ENCODE measurements around the gene NOMO2. TPM values are rescaled to one million over a fixed set of nuclear protein-coding genes. Genes with fewer than 3 reads are reported as not detected.
"Not testable (repeated sequence)": the region's sequence is repeated elsewhere in the genome, so short reads cannot be mapped to it uniquely, and the experiment has no call there.

The NOMO2 gene
- total and polyA plus RNA-seq, 10 of the 15 experiments (the other 5 are each of a cell fraction or from before 2014, with no cell fraction given), result 30.2 to 110 (median 73.2) TPM

GRCh38 chr16:18526547-18526946 is 35.4 kb downstream of the NOMO2 start:
- H3K27ac ChIP-seq (ENCODE audit: control insufficient read depth, insufficient read depth); H3K9me3 ChIP-seq (replicated peaks; ENCODE audit: control insufficient read depth, insufficient read depth, low read length); FAIRE-seq; H3K27me3 ChIP-seq (replicated peaks in 1 of 2; ENCODE audit: control insufficient read depth in 2 of 2, insufficient read depth in 2 of 2, low read length in 1 of 2); RAD21 ChIA-PET (ENCODE audit: unreplicated experiment); BruUV-seq (replicated peaks); H4K20me1 ChIP-seq (ENCODE audit: control insufficient read depth, insufficient read depth); H3K4me2 ChIP-seq (ENCODE audit: control insufficient read depth, insufficient read depth); POLR2A ChIA-PET; H2AFZ ChIP-seq (ENCODE audit: control insufficient read depth, low read depth, low read length); H3K4me1 ChIP-seq (ENCODE audit: control insufficient read depth, insufficient read depth, low read length); in situ Hi-C loops (cut with MboI); ATAC-seq; intact Hi-C loops (cut with micrococcal nuclease; ENCODE audit: unreplicated experiment); H3K9ac ChIP-seq (ENCODE audit: control insufficient read depth, insufficient read depth, low read length); DNase-seq (ENCODE audit: low read depth, low spot score); CTCF ChIA-PET; H3K4me3 ChIP-seq; H3K79me2 ChIP-seq (ENCODE audit: control insufficient read depth, insufficient read depth, low read length); SMC1A ChIA-PET (ENCODE audit: uncharacterized antibody, unreplicated experiment); H3K36me3 ChIP-seq (ENCODE audit: control insufficient read depth in 2 of 2, insufficient read depth in 2 of 2, low read length in 1 of 2): not testable (repeated sequence)
- WGBS (ENCODE audit: insufficient coverage, insufficient replicate concordance, low lambda C conversion rate, missing lambda C conversion rate), result 99% methylated on average over 2 of the region's 4 CpGs

- intact Hi-C loops (cut with micrococcal nuclease; ENCODE audit: unreplicated experiment); H4K20me1 ChIP-seq (ENCODE audit: control insufficient read depth, insufficient read depth); SMC1A ChIA-PET (ENCODE audit: uncharacterized antibody, unreplicated experiment); ATAC-seq; H3K9ac ChIP-seq (ENCODE audit: control insufficient read depth, insufficient read depth, low read length); DNase-seq (ENCODE audit: low read depth, low spot score); H3K36me3 ChIP-seq (ENCODE audit: control insufficient read depth in 2 of 2, insufficient read depth in 2 of 2, low read length in 1 of 2); H3K4me2 ChIP-seq (ENCODE audit: control insufficient read depth, insufficient read depth); in situ Hi-C loops (cut with MboI); RAD21 ChIA-PET (ENCODE audit: unreplicated experiment); FAIRE-seq; CTCF ChIA-PET; H3K79me2 ChIP-seq (ENCODE audit: control insufficient read depth, insufficient read depth, low read length); H3K27me3 ChIP-seq (replicated peaks in 1 of 2; ENCODE audit: control insufficient read depth in 2 of 2, insufficient read depth in 2 of 2, low read length in 1 of 2); H2AFZ ChIP-seq (ENCODE audit: control insufficient read depth, low read depth, low read length); H3K9me3 ChIP-seq (replicated peaks; ENCODE audit: control insufficient read depth, insufficient read depth, low read length); H3K4me1 ChIP-seq (ENCODE audit: control insufficient read depth, insufficient read depth, low read length); BruUV-seq (replicated peaks); H3K4me3 ChIP-seq; POLR2A ChIA-PET; H3K27ac ChIP-seq (ENCODE audit: control insufficient read depth, insufficient read depth): not testable (repeated sequence)
- 100% methylated on average over 8 of the region's 8 CpGs for WGBS (ENCODE audit: insufficient coverage, insufficient replicate concordance, low lambda C conversion rate, missing lambda C conversion rate)
Measured at GRCh38 chr16:18525882-18526482, 35.9 kb downstream of the NOMO2 start.

- H3K9ac ChIP-seq (ENCODE audit: control insufficient read depth, insufficient read depth, low read length); CTCF ChIA-PET; BruUV-seq (replicated peaks); SMC1A ChIA-PET (ENCODE audit: uncharacterized antibody, unreplicated experiment); H3K4me1 ChIP-seq (ENCODE audit: control insufficient read depth, insufficient read depth, low read length); H2AFZ ChIP-seq (ENCODE audit: control insufficient read depth, low read depth, low read length); POLR2A ChIA-PET; RAD21 ChIA-PET (ENCODE audit: unreplicated experiment); H3K27me3 ChIP-seq (replicated peaks in 1 of 2; ENCODE audit: control insufficient read depth in 2 of 2, insufficient read depth in 2 of 2, low read length in 1 of 2); H3K9me3 ChIP-seq (replicated peaks; ENCODE audit: control insufficient read depth, insufficient read depth, low read length); in situ Hi-C loops (cut with MboI); intact Hi-C loops (cut with micrococcal nuclease; ENCODE audit: unreplicated experiment); H4K20me1 ChIP-seq (ENCODE audit: control insufficient read depth, insufficient read depth); H3K36me3 ChIP-seq (ENCODE audit: control insufficient read depth in 2 of 2, insufficient read depth in 2 of 2, low read length in 1 of 2); FAIRE-seq; H3K79me2 ChIP-seq (ENCODE audit: control insufficient read depth, insufficient read depth, low read length); H3K4me3 ChIP-seq; H3K27ac ChIP-seq (ENCODE audit: control insufficient read depth, insufficient read depth); H3K4me2 ChIP-seq (ENCODE audit: control insufficient read depth, insufficient read depth); DNase-seq (ENCODE audit: low read depth, low spot score): not testable (repeated sequence)
- WGBS (ENCODE audit: insufficient coverage, insufficient replicate concordance, low lambda C conversion rate, missing lambda C conversion rate), result no CpG with 5 or more reads among the region's 9 CpGs
- ATAC-seq, result peak; percentile 36; the same call in 2 of the 3 replicates
Measured at GRCh38 chr16:18522637-18523036, 39.3 kb downstream of the NOMO2 start.

GRCh38 chr16:18521445-18522181 is 40.3 kb downstream of the NOMO2 start:
- intact Hi-C loops (cut with micrococcal nuclease; ENCODE audit: unreplicated experiment); FAIRE-seq; POLR2A ChIA-PET: not testable (repeated sequence)

More at GRCh38 chr16:18521445-18522181, 40.3 kb downstream of the NOMO2 start:
- ATAC-seq; DNase-seq (ENCODE audit: low read depth, low spot score); H3K27me3 ChIP-seq (replicated peaks in 1 of 2; ENCODE audit: control insufficient read depth in 2 of 2, insufficient read depth in 2 of 2, low read length in 1 of 2); H3K4me1 ChIP-seq (ENCODE audit: control insufficient read depth, insufficient read depth, low read length); H4K20me1 ChIP-seq (ENCODE audit: control insufficient read depth, insufficient read depth); H3K4me2 ChIP-seq (ENCODE audit: control insufficient read depth, insufficient read depth); H3K27ac ChIP-seq (ENCODE audit: control insufficient read depth, insufficient read depth); in situ Hi-C loops (cut with MboI); CTCF ChIA-PET; H2AFZ ChIP-seq (ENCODE audit: control insufficient read depth, low read depth, low read length); H3K9ac ChIP-seq (ENCODE audit: control insufficient read depth, insufficient read depth, low read length); SMC1A ChIA-PET (ENCODE audit: uncharacterized antibody, unreplicated experiment); H3K36me3 ChIP-seq (ENCODE audit: control insufficient read depth in 2 of 2, insufficient read depth in 2 of 2, low read length in 1 of 2); H3K4me3 ChIP-seq; H3K9me3 ChIP-seq (replicated peaks; ENCODE audit: control insufficient read depth, insufficient read depth, low read length); RAD21 ChIA-PET (ENCODE audit: unreplicated experiment); H3K79me2 ChIP-seq (ENCODE audit: control insufficient read depth, insufficient read depth, low read length); BruUV-seq (replicated peaks): not testable (repeated sequence)
- WGBS (ENCODE audit: insufficient coverage, insufficient replicate concordance, low lambda C conversion rate, missing lambda C conversion rate), result no CpG with 5 or more reads among the region's 15 CpGs

Data from GM12878 (cell line).